Ovary (tissue), 9 donors: Measurements from ENCODE around the gene ST3GAL3. TPM values are rescaled to one million over a fixed set of nuclear protein-coding genes. Genes with fewer than 3 reads are reported as not detected.

Experiments
- DNase-seq, 5 donors: peaks; one replicate each; pipeline ENCODE4 v3.0.0-alpha.2; 2019 to 2020
- H3K27ac ChIP-seq, 2 donors: fragments of 200-600 bp; one replicate each; pipeline versions ENCODE4 v1.5.1 to v1.8.0; 2019 to 2022
- H3K27me3 ChIP-seq: fragments of 200-600 bp; one replicate; pipeline ENCODE4 v1.8.0; 2022
- H3K36me3 ChIP-seq: fragments of 200-600 bp; sonication (generic); one replicate; pipeline ENCODE4 v1.5.1; 2019
- H3K4me1 ChIP-seq: one replicate; pipeline ENCODE4 v1.8.1; 2013; ENCODE audit warnings: mild to moderate bottlenecking, moderate library complexity; ENCODE audit not compliant: insufficient read depth
- H3K4me3 ChIP-seq: fragments of 200-600 bp; sonication (generic); one replicate; pipeline ENCODE4 v1.5.1; 2017
- H3K9me3 ChIP-seq, 2 donors: fragments of 200-600 bp in 1 of 2; sonication (generic) in 1 of 2; one replicate each; pipeline versions ENCODE4 v1.5.1 to v1.8.1; 2013 to 2019; ENCODE audit warnings: mild to moderate bottlenecking in 1 of 2, moderate library complexity in 1 of 2
- CTCF ChIP-seq, 3 donors: fragments of 450-650 bp in 2 of 3; fragments of 200-600 bp in 1 of 3; IDR thresholded peaks; one replicate each; pipeline versions ENCODE4 v1.5.1 to v1.8.0; 2016 to 2022; ENCODE audit warnings: antibody characterized with exemption in 3 of 3, mild to moderate bottlenecking in 1 of 3
- EP300 ChIP-seq: sonication (generic); formaldehyde crosslinking; IDR thresholded peaks from one replicate; pipeline ENCODE4 v1.6.1; 2017; ENCODE audit warnings: antibody characterized with exemption
- POLR2A ChIP-seq: fragments of 450-650 bp; IDR thresholded peaks from one replicate; pipeline ENCODE4 v1.6.1; 2017; ENCODE audit warnings: antibody characterized with exemption, mild to moderate bottlenecking, moderate library complexity
- WGBS, 3 donors: extraction: QIAGEN DNeasy Blood & Tissue Kit in 1 of 3; methylation state at CpG; one replicate each; pipeline versions ENCODE4 v1.1.5 to v1.1.7; 2013 to 2017; 5-methylcytosine and 5-hydroxymethylcytosine counted together
- intact Hi-C, 4 donors: fragments of 100-400 bp; cut with DNase I; formaldehyde crosslinking; loops; one replicate each; pipeline versions ENCODE4 v1.11.0 to v1.15.1; 2022 to 2023
- polyA plus RNA-seq, 2 donors: library from polyadenylated mRNA; stranded (reverse); fragments of 200-250 nt in 1 of 2; fragments of 350-450 nt in 1 of 2; fragmentation: Illumina TruSeq in 1 of 2; extraction: RNeasy Lipid Tissue Mini Kit (QIAGEN cat#74804) in 1 of 2; gene quantifications; one replicate each; pipeline ENCODE4 v1.2.3, GENCODE V29; 2013 to 2014
- total RNA-seq, 7 donors: library from RNA; depleted of rRNA in 2 of 7; stranded (reverse); fragments of >200 nt in 2 of 7; fragmentation: NEBNext Ultra II Directional in 3 of 7; extraction: Animal tissue kit (Norgen Biotek cat#: 25700) in 3 of 7; gene quantifications; one replicate each; pipeline versions ENCODE4 v1.1.0 to v1.2.4, GENCODE V29; 2016 to 2023
- donor health status: DM: no; HTN: no; CAD: no; lungs with moderate emphysema.
- donor health status: DM: no; HTN: no; CAD: no.
- donor health status: Bipolar disorder and iron deficiency.
- donor health status: DM: yes; HTN: yes; CAD: no.
- donor health status: DM: no; HTN: no; CAD: no.
- donor health status: DM: yes; HTN: yes; CAD: no.

ST3GAL3 gene
- total and polyA plus RNA-seq, 9 donors: 11.4 to 43.3 (median 27.1) TPM

- WGBS, 3 donors: 0 to 1% (median 0%) methylated on average over 73 to 93 of the region's 93 CpGs
- no peaks in the 10 kb centered on the region for H3K9me3 ChIP-seq
- peak within 1 kb of the TSS; percentile 92 for H3K4me3 ChIP-seq
- H3K27ac ChIP-seq: peak within 1 kb of the TSS; percentile 43 to 78
- H3K27me3 ChIP-seq: no peaks in the 10 kb centered on the region
- peaks cover 20% of the 10 kb centered on the region for H3K4me1 ChIP-seq
- DNase-seq: peak; percentile 92 to 96 (median 94)
- intact Hi-C loops: no loop called here
- H3K36me3 ChIP-seq: no peaks in the 10 kb centered on the region
- TF ChIP-seq POLR2A: peak; percentile 92
- TF ChIP-seq CTCF (IDR thresholded peaks at IDR 0.05): peak in 1 of 3 donors; percentile 68
- TF ChIP-seq EP300: no peak
These were observed 267.3 kb downstream of the ST3GAL3 start, which contains the start of gene ATP6V0B for GRCh38 chr1:43974443-43975248. TSS of gene ATP6V0B (plus strand) at chr1:43974960. CDS start at chr1:43975041, 81 bp downstream.

- no peaks in the 10 kb centered on the region for H3K36me3 ChIP-seq
- intact Hi-C loops: no loop called here
- TF ChIP-seq POLR2A: no peak
- no peak for TF ChIP-seq CTCF (IDR thresholded peaks at IDR 0.05)
- no peak for TF ChIP-seq EP300
These were observed 268.1 kb downstream of the ST3GAL3 start for GRCh38 chr1:43975249-43975961.

GRCh38 chr1:43976045-43976444 is 268.7 kb downstream of the ST3GAL3 start:
- DNase-seq: no peak
- H3K4me3 ChIP-seq: peak overlapping the region; percentile 92

More at GRCh38 chr1:43975249-43975961, 268.1 kb downstream of the ST3GAL3 start:
- H3K27ac ChIP-seq: peak overlapping the region; percentile 43 to 78
- H3K4me3 ChIP-seq: peak overlapping the region; percentile 92
- peak in 4 of 5 donors; percentile 45 to 66 (median 55) for DNase-seq
- H3K4me1 ChIP-seq: peaks cover 22% of the 10 kb centered on the region
- H3K27me3 ChIP-seq: no peaks in the 10 kb centered on the region
- no peaks in the 10 kb centered on the region for H3K9me3 ChIP-seq
- WGBS, 3 donors: 1 to 2% (median 2%) methylated on average over 33 to 34 of the region's 34 CpGs

More at GRCh38 chr1:43976045-43976444, 268.7 kb downstream of the ST3GAL3 start:
- H3K27ac ChIP-seq: no peak overlapping the region
- no peaks in the 10 kb centered on the region for H3K36me3 ChIP-seq
- no peaks in the 10 kb centered on the region for H3K9me3 ChIP-seq
- intact Hi-C loops: no loop called here
- 73 to 76% (median 73%) methylated on average over 4 of the region's 4 CpGs for WGBS, 3 donors
- peaks cover 15% of the 10 kb centered on the region for H3K4me1 ChIP-seq
- TF ChIP-seq POLR2A: no peak
- no peak for TF ChIP-seq CTCF (IDR thresholded peaks at IDR 0.05)
- no peak for TF ChIP-seq EP300
- no peaks in the 10 kb centered on the region for H3K27me3 ChIP-seq
